PC-9 (cell line): ENCODE measurements around the gene CHMP1B. TPM values are rescaled to one million over a fixed set of nuclear protein-coding genes. Genes with fewer than 3 reads are reported as not detected.
"Not testable (repeated sequence)": the region's sequence is repeated elsewhere in the genome, so short reads cannot be mapped to it uniquely, and the experiment has no call there.

Experiments used
- BruUV-seq: library from RNA; stranded (reverse); fragments of 400-500 nt; replicated peaks from 2 replicates; lab custom pipeline; 2021; lab: Mats Ljungman, UMichigan
- CTCF ChIA-PET: fragments of 300-600 bp; sonication (Branson Sonifier 250); formaldehyde crosslinking; loops from one replicate; lab custom pipeline; 2022; ENCODE audit warnings: antibody characterized with exemption; lab: Charles Lee
- POLR2A ChIA-PET: fragments of 300-600 bp; sonication (Branson Sonifier 250); formaldehyde crosslinking; loops from one replicate; lab custom pipeline; 2022; ENCODE audit warnings: antibody characterized with exemption; ENCODE audit not compliant: unreplicated experiment; lab: Charles Lee
- DNase-seq, 2 experiments: peaks; one replicate each; pipeline versions ENCODE4 v3.0.0 to v3.0.0-alpha.2; 2015 to 2022; ENCODE audit warnings: mixed read lengths in 1 of 2
- H2AFZ ChIP-seq: fragments of 200-600 bp; sonication (generic); 2 replicates; pipeline ENCODE4 v1.8.1; 2017; ENCODE audit warnings: antibody characterized with exemption
- H3F3A ChIP-seq: fragments of 200-600 bp; sonication (generic); 2 replicates; pipeline ENCODE4 v1.8.1; 2017; ENCODE audit warnings: antibody characterized with exemption, mild to moderate bottlenecking, low read depth; ENCODE audit not compliant: insufficient read depth
- H3K27ac ChIP-seq: fragments of 200-600 bp; sonication (generic); 2 replicates; pipeline ENCODE4 v1.6.1; 2016; ENCODE audit warnings: mixed run types
- H3K27me3 ChIP-seq: fragments of 200-600 bp; sonication (generic); 2 replicates; pipeline ENCODE4 v1.6.1; 2016; ENCODE audit warnings: low read depth, mixed run types; ENCODE audit not compliant: insufficient read depth
- H3K36me3 ChIP-seq: fragments of 200-600 bp; sonication (generic); 2 replicates; pipeline ENCODE4 v1.6.1; 2016; ENCODE audit warnings: low read depth, mixed run types
- H3K4me1 ChIP-seq: fragments of 200-600 bp; sonication (generic); replicated peaks from 2 replicates; pipeline ENCODE4 v1.6.1; 2016; ENCODE audit warnings: mixed run types; ENCODE audit not compliant: insufficient read depth
- H3K4me2 ChIP-seq: fragments of 200-600 bp; sonication (generic); 2 replicates; pipeline ENCODE4 v1.6.1; 2017; ENCODE audit warnings: mixed run types
- H3K4me3 ChIP-seq: fragments of 200-600 bp; sonication (generic); 2 replicates; pipeline ENCODE4 v1.6.1; 2016; ENCODE audit warnings: mixed run types
- H3K79me2 ChIP-seq: fragments of 200-600 bp; sonication (generic); 2 replicates; pipeline ENCODE4 v1.6.1; 2017; ENCODE audit warnings: low read depth, mixed run types
- H3K9me2 ChIP-seq: fragments of 200-600 bp; sonication (generic); 2 replicates; pipeline ENCODE4 v1.8.1; 2017; ENCODE audit warnings: mild to moderate bottlenecking; ENCODE audit not compliant: insufficient read depth
- H3K9me3 ChIP-seq: fragments of 200-600 bp; sonication (generic); 2 replicates; pipeline ENCODE4 v1.8.1; 2016; ENCODE audit warnings: low read depth; ENCODE audit not compliant: insufficient read depth
- H4K20me1 ChIP-seq: fragments of 200-600 bp; sonication (generic); 2 replicates; pipeline ENCODE4 v1.8.1; 2017; ENCODE audit not compliant: insufficient read depth
- CTCF ChIP-seq: fragments of 200-600 bp; sonication (generic); conservative IDR thresholded peaks from 2 replicates; pipeline ENCODE4 v1.6.1; 2017; ENCODE audit warnings: mixed run types, antibody characterized with exemption, mild to moderate bottlenecking, moderate library complexity
- EZH2 ChIP-seq: fragments of 200-600 bp; sonication (generic); IDR thresholded peaks from 2 replicates; pipeline ENCODE4 v1.8.0; 2017; ENCODE audit warnings: antibody characterized with exemption, low read depth
- intact Hi-C: fragments of 100-400 bp; cut with micrococcal nuclease; formaldehyde crosslinking; loops from one replicate; pipeline ENCODE4 v1.10.0; 2022; ENCODE audit not compliant: unreplicated experiment
- total RNA-seq: library from RNA; stranded (reverse); gene quantifications from 2 replicates; pipeline ENCODE4 v1.2.3, GENCODE V29; 2021

CHMP1B gene
- total RNA-seq, 1 experiment from 2014 or later: 68.0 TPM

- BruUV-seq: TSS peak; percentile 86
- intact Hi-C loops: loop anchor here (1.0 kb wide), 2 partner anchors 8 to 44 kb away; no protein-coding TSS in a partner anchor
- ChIA-PET POLR2A (no interaction called here), CTCF (no interaction called here)
- Histone ChIP-seq H3K4me2 (peak overlapping the region; percentile 100), H4K20me1 (peaks cover 10% of the 10 kb centered on the region; the same call in 1 of the 2 replicates), H3K4me3 (peak overlapping the region; percentile 98), H3K9me3 (no peaks in the 10 kb centered on the region), H3K27me3 (no peaks in the 10 kb centered on the region), H3F3A (peaks cover 46% of the 10 kb centered on the region), H3K4me1 (peaks cover 45% of the 10 kb centered on the region), H3K9me2 (no peaks in the 10 kb centered on the region), H3K27ac (peak overlapping the region; percentile 83), H3K79me2 (peaks cover 45% of the 10 kb centered on the region), H3K36me3 (no peaks in the 10 kb centered on the region), H2AFZ (peak overlapping the region; percentile 55; the same call in 1 of the 2 replicates)
- TF ChIP-seq CTCF (no peak), EZH2 (no peak)
- peak in 1 of 2 experiments; percentile 31 for DNase-seq
These were observed 659 bp downstream of the CHMP1B start for GRCh38 chr18:11851806-11852337.

GRCh38 chr18:11854554-11854953 lies 3.3 kb downstream of the CHMP1B start:
- H3K9me2 ChIP-seq, CTCF ChIA-PET, H3K4me3 ChIP-seq, H2AFZ ChIP-seq, H3K27ac ChIP-seq, BruUV-seq, H3K9me3 ChIP-seq, POLR2A ChIA-PET, DNase-seq, H3K36me3 ChIP-seq, H3K27me3 ChIP-seq, intact Hi-C loops: not testable (repeated sequence)
- Histone ChIP-seq H3K4me1 (peaks cover 61% of the 10 kb centered on the region), H3K79me2 (peaks cover 55% of the 10 kb centered on the region), H3K4me2 (peak overlapping the region; percentile 100; the same call in 1 of the 2 replicates), H4K20me1 (peaks cover 10% of the 10 kb centered on the region; the same call in 1 of the 2 replicates), H3F3A (peaks cover 63% of the 10 kb centered on the region)

GRCh38 chr18:11857177-11857887 lies 6.1 kb downstream of the CHMP1B start:
- Histone ChIP-seq H3K4me3 (peak overlapping the region; percentile 43; the same call in 1 of the 2 replicates), H3K27ac (peak overlapping the region; percentile 97), H3K4me1 (peaks cover 62% of the 10 kb centered on the region), H3F3A (peaks cover 60% of the 10 kb centered on the region), H3K9me2 (no peaks in the 10 kb centered on the region), H2AFZ (peak overlapping the region; percentile 10; the same call in 1 of the 2 replicates), H3K27me3 (no peaks in the 10 kb centered on the region), H4K20me1 (peaks cover 8% of the 10 kb centered on the region; the same call in 1 of the 2 replicates), H3K79me2 (peaks cover 43% of the 10 kb centered on the region), H3K9me3 (no peaks in the 10 kb centered on the region), H3K36me3 (no peaks in the 10 kb centered on the region), H3K4me2 (peak overlapping the region; percentile 75)
- peak; percentile 87 to 97 for DNase-seq
- no TSS peak for BruUV-seq
- ChIA-PET POLR2A (no interaction called here), CTCF (no interaction called here)
- TF ChIP-seq EZH2 (no peak), CTCF (no peak)
- intact Hi-C loops: loop anchor here (1.0 to 5.0 kb wide), 4 partner anchors 51 to 1945 kb away; partner anchors contain the start of genes MPPE1 and VAPA
